A549 (cell line): ENCODE data around the gene ZIC1. TPM values are rescaled to one million over a fixed set of nuclear protein-coding genes. Genes with fewer than 3 reads are reported as not detected.

Experiments
- ATAC-seq, 2 experiments: fragments of 200-7000 bp in 1 of 2; fragments of >200 bp in 1 of 2; cut with Nextera tagmentation in 1 of 2; cut with Tn5 transposase in 1 of 2; 3 replicates each; pipeline versions ENCODE4 v1.8.0 to v1.9.1; 2018 to 2020; ENCODE audit warnings: mild to moderate bottlenecking in 1 of 2, moderate library complexity in 1 of 2
- CTCF ChIA-PET: fragments of 300-600 bp; sonication (Branson Sonifier 250); formaldehyde crosslinking; extraction: SDS; loops from one replicate; lab custom pipeline; 2021; ENCODE audit warnings: antibody characterized with exemption, inconsistent platforms; lab: Yijun Ruan, JAX
- POLR2A ChIA-PET: fragments of 350-600 bp; formaldehyde crosslinking; extraction: SDS; loops from one replicate; lab custom pipeline; 2021; ENCODE audit warnings: antibody characterized with exemption, inconsistent platforms; lab: Yijun Ruan, JAX
- DNase-seq, 2 experiments: peaks; one replicate each; pipeline versions ENCODE4 v3.0.0 to v3.0.0-alpha.2; 2011 to 2016; ENCODE audit warnings: low read depth in 1 of 2, low spot score in 1 of 2
- FAIRE-seq: peaks from 2 replicates; lab custom pipeline; 2011; peaks lifted over from hg19 to GRCh38; lab: Jason Lieb, UNC
- H3K27ac ChIP-seq, 2 experiments: fragments of >200 bp; sonication (Bioruptor Twin); formaldehyde crosslinking; 3 replicates each; pipeline ENCODE4 v1.5.1; 2016 to 2017
- H3K4me1 ChIP-seq: fragments of >200 bp; sonication (Bioruptor Twin); formaldehyde crosslinking; 3 replicates; pipeline ENCODE4 v1.6.1; 2016
- H3K4me2 ChIP-seq: fragments of >200 bp; sonication (Bioruptor Twin); formaldehyde crosslinking; 3 replicates; pipeline ENCODE4 v1.6.1; 2016
- H3K4me3 ChIP-seq: fragments of >200 bp; sonication (Bioruptor Twin); formaldehyde crosslinking; 3 replicates; pipeline ENCODE4 v1.5.1; 2016
- H3K9me3 ChIP-seq: fragments of >200 bp; sonication (Bioruptor Twin); formaldehyde crosslinking; 3 replicates; pipeline ENCODE4 v1.6.1; 2016
- ATOH8 ChIP-seq: fragments of 250-450 bp; sonication (Bioruptor Pico); IDR thresholded peaks from 2 replicates; pipeline ENCODE4 v1.5.0; 2020; ENCODE audit warnings: low read depth, mild to moderate bottlenecking, moderate library complexity
- CBX8 ChIP-seq: fragments of 200-600 bp; sonication (generic); IDR thresholded peaks from 2 replicates; pipeline ENCODE4 v1.6.1; 2016
- CHD2 ChIP-seq: fragments of 150-350 bp; IDR thresholded peaks from 2 replicates; pipeline ENCODE4 v1.6.1; 2014; ENCODE audit warnings: low read length; ENCODE audit not compliant: partially characterized antibody
- CTCF ChIP-seq: fragments of >200 bp; sonication (Bioruptor Twin); formaldehyde crosslinking; IDR thresholded peaks from 3 replicates; pipeline ENCODE4 v1.5.1; 2016
- EHMT2 ChIP-seq: fragments of 200-600 bp; sonication (generic); IDR thresholded peaks from 2 replicates; pipeline ENCODE4 v1.6.1; 2016; ENCODE audit warnings: antibody characterized with exemption, low read depth, mild to moderate bottlenecking, moderate library complexity
- FOSL2 ChIP-seq, 2 experiments: fragments of 450-650 bp in 1 of 2; fragments of >200 bp in 1 of 2; sonication (Bioruptor Twin) in 1 of 2; formaldehyde crosslinking; IDR thresholded peaks; 2 replicates each; pipeline versions ENCODE4 v1.5.0 to v1.6.1; 2016 to 2020; ENCODE audit warnings: mild to moderate bottlenecking in 1 of 2, moderate library complexity in 1 of 2
- HMGXB4 ChIP-seq: fragments of 250-450 bp; sonication (Bioruptor Pico); IDR thresholded peaks from 2 replicates; pipeline ENCODE4 v1.5.0; 2021; ENCODE audit warnings: mild to moderate bottlenecking, moderate library complexity, borderline replicate concordance
- HOXA7 ChIP-seq: fragments of 250-450 bp; sonication (Bioruptor Pico); IDR thresholded peaks from 2 replicates; pipeline ENCODE4 v1.5.0; 2020; ENCODE audit warnings: mild to moderate bottlenecking, moderate library complexity
- HOXB13 ChIP-seq: fragments of 250-450 bp; sonication (Bioruptor Pico); IDR thresholded peaks from 2 replicates; pipeline ENCODE4 v1.5.0; 2020; ENCODE audit warnings: low read depth, mild to moderate bottlenecking, moderate library complexity
- HOXB5 ChIP-seq: fragments of 250-450 bp; sonication (Bioruptor Pico); IDR thresholded peaks from 2 replicates; pipeline ENCODE4 v1.5.0; 2020; ENCODE audit warnings: mild to moderate bottlenecking, moderate library complexity
- JUN ChIP-seq, 2 experiments: fragments of >200 bp; sonication (Bioruptor Twin); formaldehyde crosslinking; IDR thresholded peaks; 2 replicates in 1 of 2; 3 replicates in 1 of 2; pipeline ENCODE4 v1.6.1; 2016 to 2017
- KDM5A ChIP-seq: fragments of 200-600 bp; sonication (generic); IDR thresholded peaks from 2 replicates; pipeline ENCODE4 v1.6.1; 2016; ENCODE audit warnings: antibody characterized with exemption, mild to moderate bottlenecking
- MYC ChIP-seq: IDR thresholded peaks from 2 replicates; pipeline ENCODE4 v1.6.1; 2012; ENCODE audit warnings: mild to moderate bottlenecking, inconsistent platforms, low read length, improper control_type of control experiment, borderline replicate concordance
- NFE2L2 ChIP-seq: fragments of 150-350 bp; conservative IDR thresholded peaks from 2 replicates; pipeline ENCODE4 v1.6.1; 2014; ENCODE audit warnings: low read length
- NR3C1 ChIP-seq: fragments of >200 bp; sonication (Bioruptor Twin); formaldehyde crosslinking; IDR thresholded peaks from 3 replicates; pipeline ENCODE4 v1.6.1; 2017
- PBX3 ChIP-seq: IDR thresholded peaks from 2 replicates; pipeline ENCODE4 v1.6.1; 2012
- POLR2AphosphoS2 ChIP-seq: conservative IDR thresholded peaks from 2 replicates; pipeline ENCODE4 v1.6.1; 2012; ENCODE audit warnings: low read length, improper control_type of control experiment, inconsistent platforms
- RCOR1 ChIP-seq: fragments of 150-350 bp; IDR thresholded peaks from 2 replicates; pipeline ENCODE4 v1.6.1; 2014; ENCODE audit warnings: antibody characterized with exemption, low read length, low read depth
- RNF2 ChIP-seq: fragments of 200-600 bp; sonication (generic); IDR thresholded peaks from 2 replicates; pipeline ENCODE4 v1.6.1; 2016; ENCODE audit warnings: low read depth, mild to moderate bottlenecking, antibody characterized with exemption, moderate library complexity, borderline replicate concordance
- SMC3 ChIP-seq: fragments of >200 bp; sonication (Bioruptor Twin); formaldehyde crosslinking; IDR thresholded peaks from 3 replicates; pipeline ENCODE4 v1.6.1; 2018; ENCODE audit warnings: inconsistent platforms
- ZNF302 ChIP-seq: fragments of 250-450 bp; sonication (Bioruptor Pico); IDR thresholded peaks from 2 replicates; pipeline ENCODE4 v1.9.0; 2021; ENCODE audit warnings: inconsistent platforms, mild to moderate bottlenecking, moderate library complexity
- WGBS: methylation state at CpG from one replicate; pipeline ENCODE4 v1.1.6; 2017; ENCODE audit errors: missing lambda C conversion rate; 5-methylcytosine and 5-hydroxymethylcytosine counted together
- polyA plus RNA-seq, 4 experiments: library from polyadenylated mRNA; depleted of rRNA in 3 of 4; stranded (reverse); fragments of >200 nt; fragmentation: RNase III in 1 of 4; extraction: RNeasy Plus Mini Kit Qiagen cat#74134 plus additional on column Dnase treatment in 1 of 4; gene quantifications; 2 replicates in 3 of 4; 3 replicates in 1 of 4; pipeline ENCODE4 v1.2.3, GENCODE V29; 2011 to 2017

The ZIC1 gene
- polyA plus RNA-seq, 2 of the 4 experiments (the other 2 are of a cell fraction), result 0.01 TPM; not detected in 1

- POLR2A ChIA-PET, result no interaction called here
- ATAC-seq (no peak), DNase-seq (no peak), FAIRE-seq (no peak)
- Histone ChIP-seq H3K4me3 (no peak overlapping the region), H3K9me3 (no peaks in the 10 kb centered on the region), H3K4me2 (no peak overlapping the region), H3K4me1 (no peaks in the 10 kb centered on the region), H3K27ac (no peak overlapping the region)
- WGBS, result 84% methylated on average over 18 of the region's 18 CpGs
- CTCF ChIA-PET, result no interaction called here
- TF ChIP-seq HMGXB4 (CRISPR knock-in tag), result no peak
- TF ChIP-seq RCOR1, result no peak
- no peak for TF ChIP-seq MYC
- TF ChIP-seq HOXB13 (CRISPR knock-in tag), result no peak
- TF ChIP-seq CBX8, result no peak
- no peak for TF ChIP-seq RNF2
- no peak for TF ChIP-seq ZNF302
Observed at GRCh38 chr3:147414390-147415138, 5.4 kb downstream of the ZIC1 start.

GRCh38 chr3:147415286-147415685, 6.1 kb downstream of the ZIC1 start:
- Histone ChIP-seq H3K9me3 (no peaks in the 10 kb centered on the region), H3K4me2 (no peak overlapping the region), H3K4me3 (no peak overlapping the region), H3K27ac (no peak overlapping the region), H3K4me1 (no peaks in the 10 kb centered on the region)
- WGBS, result 58% methylated on average over 6 of the region's 6 CpGs
- TF ChIP-seq FOSL2 (IDR thresholded peaks at IDR 0.05), result no peak
- TF ChIP-seq FOSL2 (CRISPR knock-in tag; IDR thresholded peaks at IDR 0.05), result no peak
- TF ChIP-seq EHMT2, result no peak
- no peak for TF ChIP-seq CHD2
- TF ChIP-seq KDM5A, result no peak
- TF ChIP-seq HOXB5 (CRISPR knock-in tag), result no peak
- no peak for TF ChIP-seq NFE2L2
- no peak for TF ChIP-seq HOXA7 (CRISPR knock-in tag)
- no peak for TF ChIP-seq ATOH8
- no peak for TF ChIP-seq JUN (IDR thresholded peaks at IDR 0.05)
- TF ChIP-seq POLR2AphosphoS2, result no peak
- TF ChIP-seq PBX3, result no peak
- TF ChIP-seq ZNF302, result no peak
- no peak for TF ChIP-seq NR3C1
- TF ChIP-seq SMC3, result no peak
- ATAC-seq, result no peak
- CTCF ChIA-PET, result no interaction called here
- DNase-seq, result no peak
- POLR2A ChIA-PET, result no interaction called here
- FAIRE-seq, result no peak

GRCh38 chr3:147415874-147416273, 6.7 kb downstream of the ZIC1 start:
- FAIRE-seq, result no peak
- no peak overlapping the region for H3K27ac ChIP-seq
- TF ChIP-seq HOXB5 (CRISPR knock-in tag), result no peak
- peak; percentile 19; the same call in 1 of the 3 replicates for TF ChIP-seq CTCF
- TF ChIP-seq, all 56 proteins: peak for 1
- Histone ChIP-seq H3K4me3 (no peak overlapping the region), H3K4me2 (no peak overlapping the region), H3K4me1 (no peaks in the 10 kb centered on the region), H3K9me3 (no peaks in the 10 kb centered on the region)
- WGBS, result 44% methylated on average over 2 of the region's 2 CpGs
- CTCF ChIA-PET, result no interaction called here
- ATAC-seq (no peak), DNase-seq (no peak)
- POLR2A ChIA-PET, result no interaction called here
